Measurements from ENCODE around the gene TAMALIN.

TAMALIN gene

GRCh38 chr12:51984657-51985056, 22.1 kb upstream of the TAMALIN start:
- no peak overlapping the region for H3K4me3 ChIP-seq (ENCODE audit: low read length)
- H3K36me3 ChIP-seq (ENCODE audit: control insufficient read depth, insufficient read depth, low read length, severe bottlenecking), result peaks cover 78% of the 10 kb centered on the region

DNA sequence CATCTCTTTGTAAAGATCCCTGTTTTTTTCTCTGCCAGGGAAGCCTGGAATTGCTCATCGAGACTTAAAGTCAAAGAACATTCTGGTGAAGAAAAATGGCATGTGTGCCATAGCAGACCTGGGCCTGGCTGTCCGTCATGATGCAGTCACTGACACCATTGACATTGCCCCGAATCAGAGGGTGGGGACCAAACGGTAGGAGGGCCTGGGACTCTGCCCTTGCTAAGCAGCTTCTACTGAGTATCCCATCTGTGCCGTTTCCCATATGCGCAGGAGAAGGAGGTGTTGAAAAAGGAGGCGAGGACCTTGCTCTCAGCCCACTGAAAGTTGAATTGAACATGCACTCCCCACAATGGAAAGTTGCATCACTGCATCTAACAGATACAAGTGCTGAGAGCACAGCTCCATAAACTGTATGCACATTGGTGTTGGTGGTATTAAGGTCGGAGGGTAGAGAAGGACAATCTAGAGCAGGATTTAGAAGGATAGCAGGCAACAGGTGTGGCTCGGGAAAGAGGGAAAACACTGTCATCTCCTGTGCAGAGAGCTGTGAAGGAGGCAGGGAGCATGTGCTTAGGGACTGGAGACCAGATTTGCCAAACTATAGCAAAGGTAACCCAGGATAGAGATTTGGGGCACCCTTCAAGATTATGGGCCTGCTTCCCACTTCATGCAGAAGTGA, 21.5 kb upstream of the TAMALIN start:
- no peaks in the 10 kb centered on the region for H3K27me3 ChIP-seq (replicated peaks; ENCODE audit: control insufficient read depth, insufficient read depth, low read length)
- peaks cover 78% of the 10 kb centered on the region for H3K36me3 ChIP-seq (ENCODE audit: control insufficient read depth, insufficient read depth, low read length, severe bottlenecking)
- peaks cover 3% of the 10 kb centered on the region for H3K4me1 ChIP-seq (ENCODE audit: control insufficient read depth, insufficient read depth, low read length)
- no peak overlapping the region for H3K4me3 ChIP-seq (ENCODE audit: low read length)
- no peak for DNase-seq (ENCODE audit: low read depth)
- H3K9ac ChIP-seq (ENCODE audit: low read length), result no peak overlapping the region
- no peaks in the 10 kb centered on the region for H3K9me3 ChIP-seq (ENCODE audit: control insufficient read depth, low read length)

More at GRCh38 chr12:51984657-51985056, 22.1 kb upstream of the TAMALIN start:
- Histone ChIP-seq H3K9ac (ENCODE audit: low read length) (no peak overlapping the region), H3K9me3 (ENCODE audit: control insufficient read depth, low read length) (no peaks in the 10 kb centered on the region), H3K4me1 (ENCODE audit: control insufficient read depth, insufficient read depth, low read length) (peaks cover 9% of the 10 kb centered on the region), H3K27me3 (replicated peaks; ENCODE audit: control insufficient read depth, insufficient read depth, low read length) (no peaks in the 10 kb centered on the region)
- DNase-seq (ENCODE audit: low read depth), result no peak

- H3K4me3 ChIP-seq (ENCODE audit: low read length), result no peak overlapping the region
- no peaks in the 10 kb centered on the region for H3K27me3 ChIP-seq (replicated peaks; ENCODE audit: control insufficient read depth, insufficient read depth, low read length)
- DNase-seq (ENCODE audit: low read depth), result no peak
- no peak overlapping the region for H3K9ac ChIP-seq (ENCODE audit: low read length)
- no peaks in the 10 kb centered on the region for H3K4me1 ChIP-seq (ENCODE audit: control insufficient read depth, insufficient read depth, low read length)
- no peaks in the 10 kb centered on the region for H3K9me3 ChIP-seq (ENCODE audit: control insufficient read depth, low read length)
- H3K36me3 ChIP-seq (ENCODE audit: control insufficient read depth, insufficient read depth, low read length, severe bottlenecking), result peaks cover 79% of the 10 kb centered on the region
Measured at GRCh38 chr12:51986834-51987233, 19.9 kb upstream of the TAMALIN start.

DNA sequence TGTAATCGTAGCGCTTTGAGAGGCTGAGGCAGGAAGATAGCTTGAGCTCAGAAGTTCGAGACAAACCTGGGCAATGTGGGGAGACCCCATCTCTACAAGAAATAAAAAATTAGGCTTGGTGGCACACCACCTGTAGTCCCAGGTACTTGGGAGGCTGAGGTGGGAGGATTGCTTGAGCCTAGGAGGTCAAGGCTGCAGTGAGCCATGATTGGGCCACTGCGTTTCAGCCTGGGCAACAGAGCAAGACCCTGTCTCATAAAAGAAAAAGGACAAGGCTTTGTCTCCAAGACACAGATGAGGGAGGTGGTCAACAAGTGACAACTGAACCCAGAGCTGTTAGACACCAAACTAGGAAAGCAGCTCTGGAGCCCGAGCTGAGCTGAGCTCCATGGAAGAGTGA, 14.5 kb upstream of the TAMALIN start:
- H3K27me3 ChIP-seq (replicated peaks; ENCODE audit: control insufficient read depth, insufficient read depth, low read length), result no peaks in the 10 kb centered on the region

GRCh38 chr12:51994539-51994820, 12.3 kb upstream of the TAMALIN start:
- H3K4me3 ChIP-seq (ENCODE audit: low read length), result no peak overlapping the region
- no peaks in the 10 kb centered on the region for H3K27me3 ChIP-seq (replicated peaks; ENCODE audit: control insufficient read depth, insufficient read depth, low read length)
- no peak for DNase-seq (ENCODE audit: low read depth)
- peaks cover 2% of the 10 kb centered on the region for H3K4me1 ChIP-seq (ENCODE audit: control insufficient read depth, insufficient read depth, low read length)
- H3K36me3 ChIP-seq (ENCODE audit: control insufficient read depth, insufficient read depth, low read length, severe bottlenecking), result peaks cover 77% of the 10 kb centered on the region
- no peak overlapping the region for H3K9ac ChIP-seq (ENCODE audit: low read length)
- no peaks in the 10 kb centered on the region for H3K9me3 ChIP-seq (ENCODE audit: control insufficient read depth, low read length)

More for the DNA sequence above, 14.5 kb upstream of the TAMALIN start:
- no peaks in the 10 kb centered on the region for H3K9me3 ChIP-seq (ENCODE audit: control insufficient read depth, low read length)
- no peak for DNase-seq (ENCODE audit: low read depth)
- peaks cover 69% of the 10 kb centered on the region for H3K36me3 ChIP-seq (ENCODE audit: control insufficient read depth, insufficient read depth, low read length, severe bottlenecking)
- H3K4me3 ChIP-seq (ENCODE audit: low read length), result no peak overlapping the region
- peaks cover 2% of the 10 kb centered on the region for H3K4me1 ChIP-seq (ENCODE audit: control insufficient read depth, insufficient read depth, low read length)
- no peak overlapping the region for H3K9ac ChIP-seq (ENCODE audit: low read length)

DNA sequence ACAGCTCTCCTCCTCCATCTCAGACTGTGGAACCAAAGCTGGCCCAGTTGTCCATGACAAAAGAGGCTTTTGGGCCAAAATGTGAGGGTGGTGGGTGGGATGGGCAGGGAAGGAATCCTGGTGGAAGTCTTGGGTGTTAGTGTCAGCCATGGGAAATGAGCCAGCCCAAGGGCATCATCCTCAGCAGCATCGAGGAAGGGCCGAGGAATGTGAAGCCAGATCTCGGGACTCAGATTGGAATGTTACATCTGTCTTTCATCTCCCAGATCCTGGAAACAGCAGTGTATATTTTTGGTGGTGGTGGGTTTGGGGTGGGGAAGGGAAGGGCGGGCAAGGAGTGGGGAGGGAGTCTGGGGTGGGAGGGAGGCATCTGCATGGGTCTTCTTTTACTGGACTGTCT, 11.8 kb upstream of the TAMALIN start:
- Histone ChIP-seq H3K36me3 (ENCODE audit: control insufficient read depth, insufficient read depth, low read length, severe bottlenecking) (peaks cover 81% of the 10 kb centered on the region), H3K4me1 (ENCODE audit: control insufficient read depth, insufficient read depth, low read length) (peaks cover 2% of the 10 kb centered on the region), H3K4me3 (ENCODE audit: low read length) (no peak overlapping the region), H3K27me3 (replicated peaks; ENCODE audit: control insufficient read depth, insufficient read depth, low read length) (no peaks in the 10 kb centered on the region), H3K9ac (ENCODE audit: low read length) (no peak overlapping the region), H3K9me3 (ENCODE audit: control insufficient read depth, low read length) (no peaks in the 10 kb centered on the region)
- peak; percentile 41 for DNase-seq (ENCODE audit: low read depth)

GRCh38 chr12:51997136-51997535, 9.6 kb upstream of the TAMALIN start:
- H3K9me3 ChIP-seq (ENCODE audit: control insufficient read depth, low read length), result no peaks in the 10 kb centered on the region
- no peak for DNase-seq (ENCODE audit: low read depth)
- peaks cover 69% of the 10 kb centered on the region for H3K36me3 ChIP-seq (ENCODE audit: control insufficient read depth, insufficient read depth, low read length, severe bottlenecking)
- no peaks in the 10 kb centered on the region for H3K27me3 ChIP-seq (replicated peaks; ENCODE audit: control insufficient read depth, insufficient read depth, low read length)
- peaks cover 2% of the 10 kb centered on the region for H3K4me1 ChIP-seq (ENCODE audit: control insufficient read depth, insufficient read depth, low read length)
- H3K4me3 ChIP-seq (ENCODE audit: low read length), result no peak overlapping the region
- no peak overlapping the region for H3K9ac ChIP-seq (ENCODE audit: low read length)

- H3K36me3 ChIP-seq (ENCODE audit: control insufficient read depth, insufficient read depth, low read length, severe bottlenecking), result peaks cover 29% of the 10 kb centered on the region
- no peak overlapping the region for H3K4me3 ChIP-seq (ENCODE audit: low read length)
- H3K27me3 ChIP-seq (replicated peaks; ENCODE audit: control insufficient read depth, insufficient read depth, low read length), result no peaks in the 10 kb centered on the region
- peaks cover 3% of the 10 kb centered on the region for H3K4me1 ChIP-seq (ENCODE audit: control insufficient read depth, insufficient read depth, low read length)
- H3K9ac ChIP-seq (ENCODE audit: low read length), result no peak overlapping the region
- DNase-seq (ENCODE audit: low read depth), result no peak
- no peaks in the 10 kb centered on the region for H3K9me3 ChIP-seq (ENCODE audit: control insufficient read depth, low read length)
Measured at GRCh38 chr12:52003016-52003550, 3.7 kb upstream of the TAMALIN start.

DNA sequence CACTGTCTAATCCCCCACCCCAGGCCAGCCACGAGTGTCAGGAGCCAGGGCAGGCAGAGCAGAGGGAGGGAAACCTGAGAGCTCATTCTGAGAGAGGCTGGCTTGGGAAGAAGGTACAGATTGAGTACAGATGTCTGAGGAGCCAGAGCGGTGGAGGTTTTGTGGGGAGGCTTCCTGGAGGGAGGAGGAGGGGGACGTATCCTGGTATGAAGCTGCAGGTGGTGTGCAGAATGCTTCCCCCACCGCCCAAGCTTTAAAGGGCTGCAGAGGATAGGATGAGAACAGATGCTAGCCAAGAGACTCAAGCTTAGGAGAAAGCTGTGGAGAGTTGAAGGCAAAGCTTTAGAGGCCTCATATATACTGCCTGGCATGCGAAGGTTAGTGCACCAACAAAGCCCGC, 3.2 kb upstream of the TAMALIN start:
- peaks cover 25% of the 10 kb centered on the region for H3K36me3 ChIP-seq (ENCODE audit: control insufficient read depth, insufficient read depth, low read length, severe bottlenecking)
- H3K4me1 ChIP-seq (ENCODE audit: control insufficient read depth, insufficient read depth, low read length), result peaks cover 6% of the 10 kb centered on the region
- H3K4me3 ChIP-seq (ENCODE audit: low read length), result no peak overlapping the region
- H3K9ac ChIP-seq (ENCODE audit: low read length), result no peak overlapping the region
- no peaks in the 10 kb centered on the region for H3K27me3 ChIP-seq (replicated peaks; ENCODE audit: control insufficient read depth, insufficient read depth, low read length)
- DNase-seq (ENCODE audit: low read depth), result no peak
- H3K9me3 ChIP-seq (ENCODE audit: control insufficient read depth, low read length), result no peaks in the 10 kb centered on the region

- DNase-seq (ENCODE audit: low read depth), result peak; percentile 79
Measured at GRCh38 chr12:52004042-52004648, 2.6 kb upstream of the TAMALIN start.

DNA sequence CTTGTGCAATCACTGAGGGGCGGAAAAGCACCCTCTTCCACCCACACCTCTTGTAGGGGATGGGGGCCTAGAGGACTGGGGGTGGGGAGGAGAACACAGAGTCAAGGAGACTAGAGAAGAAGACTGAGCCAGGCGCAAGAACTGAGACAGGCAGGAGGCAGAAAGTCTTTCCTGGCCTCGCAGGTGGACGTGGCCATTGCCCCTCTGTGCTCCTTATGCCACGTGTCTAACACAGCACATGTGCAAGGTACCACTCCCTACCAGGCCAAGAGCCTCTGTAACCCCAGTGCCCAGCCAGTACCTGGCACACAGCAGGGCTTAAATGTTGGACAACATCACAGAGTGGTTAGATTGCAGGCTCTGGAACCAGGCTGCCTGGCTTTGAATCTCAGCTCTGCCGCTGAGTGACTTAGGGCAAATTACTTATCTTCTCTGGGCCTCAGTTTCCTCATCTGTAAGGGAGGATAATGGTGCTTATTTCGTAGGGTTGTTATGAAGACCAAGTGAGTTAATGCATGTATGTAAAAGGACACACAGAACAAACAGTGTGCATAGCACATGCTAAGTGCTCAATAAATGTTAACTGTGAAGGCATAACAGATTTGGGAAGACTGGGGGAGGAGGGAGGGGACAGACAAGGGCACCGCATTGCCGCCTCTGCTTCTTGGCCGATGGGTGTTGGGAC, 1.4 kb upstream of the TAMALIN start:
- Histone ChIP-seq H3K36me3 (ENCODE audit: control insufficient read depth, insufficient read depth, low read length, severe bottlenecking) (peaks cover 12% of the 10 kb centered on the region), H3K27me3 (replicated peaks; ENCODE audit: control insufficient read depth, insufficient read depth, low read length) (no peaks in the 10 kb centered on the region), H3K9me3 (ENCODE audit: control insufficient read depth, low read length) (no peaks in the 10 kb centered on the region), H3K4me1 (ENCODE audit: control insufficient read depth, insufficient read depth, low read length) (peaks cover 24% of the 10 kb centered on the region), H3K9ac (ENCODE audit: low read length) (no peak overlapping the region), H3K4me3 (ENCODE audit: low read length) (no peak overlapping the region)
- no peak for DNase-seq (ENCODE audit: low read depth)

More at GRCh38 chr12:52004042-52004648, 2.6 kb upstream of the TAMALIN start:
- peaks cover 22% of the 10 kb centered on the region for H3K36me3 ChIP-seq (ENCODE audit: control insufficient read depth, insufficient read depth, low read length, severe bottlenecking)
- H3K4me3 ChIP-seq (ENCODE audit: low read length), result no peak overlapping the region
- H3K9ac ChIP-seq (ENCODE audit: low read length), result no peak overlapping the region
- H3K4me1 ChIP-seq (ENCODE audit: control insufficient read depth, insufficient read depth, low read length), result peaks cover 11% of the 10 kb centered on the region
- no peaks in the 10 kb centered on the region for H3K9me3 ChIP-seq (ENCODE audit: control insufficient read depth, low read length)
- H3K27me3 ChIP-seq (replicated peaks; ENCODE audit: control insufficient read depth, insufficient read depth, low read length), result no peaks in the 10 kb centered on the region
